ENCODE data around the gene RNASEH1.

Gene RNASEH1

GRCh38 chr2:3557639-3558204, 411 bp downstream of the RNASEH1 start:
- H3K9me3 Mint-ChIP-seq: no peaks in the 10 kb centered on the region
- H3K4me1 Mint-ChIP-seq (ENCODE audit: low read depth in 2 of 2): peaks cover 3 to 15% of the 10 kb centered on the region in 2 donors
- no peak for DNase-seq
- no peaks in the 10 kb centered on the region for H3K27me3 Mint-ChIP-seq
- peak; percentile 22 for ATAC-seq (replicated peaks)
- H3K27ac Mint-ChIP-seq: peak overlapping the region; percentile 96 to 98
- H3K36me3 Mint-ChIP-seq (ENCODE audit: insufficient read depth): peaks cover 44% of the 10 kb centered on the region
- H3K4me3 Mint-ChIP-seq: peak overlapping the region; percentile 87 to 92

GRCh38 chr2:3553946-3554345, 4.2 kb downstream of the RNASEH1 start:
- H3K4me1 Mint-ChIP-seq (ENCODE audit: low read depth in 2 of 2): peaks cover 5 to 17% of the 10 kb centered on the region in 2 donors
- peaks cover 73% of the 10 kb centered on the region for H3K36me3 Mint-ChIP-seq (ENCODE audit: insufficient read depth)
- no peak overlapping the region for H3K4me3 Mint-ChIP-seq
- no peak overlapping the region for H3K27ac Mint-ChIP-seq
- DNase-seq (no peak), ATAC-seq (replicated peaks) (no peak)
- no peaks in the 10 kb centered on the region for H3K9me3 Mint-ChIP-seq
- H3K27me3 Mint-ChIP-seq: no peaks in the 10 kb centered on the region

- ATAC-seq (replicated peaks) (no peak), DNase-seq (no peak)
- H3K27me3 Mint-ChIP-seq: no peaks in the 10 kb centered on the region
- H3K27ac Mint-ChIP-seq: peak overlapping the region in 1 of 2 donors; percentile 11
- H3K4me1 Mint-ChIP-seq (ENCODE audit: low read depth in 2 of 2): peaks cover 6 to 11% of the 10 kb centered on the region in 2 donors
- no peak overlapping the region for H3K4me3 Mint-ChIP-seq
- peaks cover 92% of the 10 kb centered on the region for H3K36me3 Mint-ChIP-seq (ENCODE audit: insufficient read depth)
- no peaks in the 10 kb centered on the region for H3K9me3 Mint-ChIP-seq
These were observed 10.2 kb downstream of the RNASEH1 start for GRCh38 chr2:3547915-3548314.

GRCh38 chr2:3545788-3546478, 12.2 kb downstream of the RNASEH1 start:
- H3K27me3 Mint-ChIP-seq: no peaks in the 10 kb centered on the region
- no peak overlapping the region for H3K27ac Mint-ChIP-seq
- H3K4me1 Mint-ChIP-seq (ENCODE audit: low read depth in 2 of 2): peaks cover 5 to 16% of the 10 kb centered on the region in 2 donors
- H3K36me3 Mint-ChIP-seq (ENCODE audit: insufficient read depth): peaks cover 92% of the 10 kb centered on the region
- no peak overlapping the region for H3K4me3 Mint-ChIP-seq
- ATAC-seq (replicated peaks) (no peak), DNase-seq (no peak)
- H3K9me3 Mint-ChIP-seq: no peaks in the 10 kb centered on the region

- Mint-ChIP-seq H3K4me1 (ENCODE audit: low read depth in 2 of 2) (peaks cover 3 to 14% of the 10 kb centered on the region in 2 donors), H3K4me3 (no peak overlapping the region), H3K27me3 (no peaks in the 10 kb centered on the region), H3K36me3 (ENCODE audit: insufficient read depth) (peaks cover 76% of the 10 kb centered on the region), H3K9me3 (no peaks in the 10 kb centered on the region), H3K27ac (no peak overlapping the region)
- DNase-seq (no peak), ATAC-seq (replicated peaks) (no peak)
These were observed 15.0 kb downstream of the RNASEH1 start for GRCh38 chr2:3543023-3543683.

- Mint-ChIP-seq H3K9me3 (no peaks in the 10 kb centered on the region), H3K4me3 (no peak overlapping the region), H3K36me3 (ENCODE audit: insufficient read depth) (peaks cover 68% of the 10 kb centered on the region), H3K27ac (no peak overlapping the region), H3K27me3 (no peaks in the 10 kb centered on the region), H3K4me1 (ENCODE audit: low read depth in 2 of 2) (peaks cover 3 to 14% of the 10 kb centered on the region in 2 donors)
- DNase-seq (no peak), ATAC-seq (replicated peaks) (no peak)
These were observed 16.0 kb downstream of the RNASEH1 start for GRCh38 chr2:3542107-3542506.

GRCh38 chr2:3539836-3540235, 18.3 kb downstream of the RNASEH1 start:
- Mint-ChIP-seq H3K27me3 (no peaks in the 10 kb centered on the region), H3K4me1 (ENCODE audit: low read depth in 2 of 2) (peaks cover 3 to 14% of the 10 kb centered on the region in 2 donors), H3K36me3 (ENCODE audit: insufficient read depth) (peaks cover 49% of the 10 kb centered on the region), H3K27ac (no peak overlapping the region), H3K4me3 (no peak overlapping the region), H3K9me3 (no peaks in the 10 kb centered on the region)
- DNase-seq (no peak), ATAC-seq (replicated peaks) (no peak)

- H3K36me3 Mint-ChIP-seq (ENCODE audit: insufficient read depth): peaks cover 28% of the 10 kb centered on the region
- H3K4me1 Mint-ChIP-seq (ENCODE audit: low read depth in 2 of 2): peaks cover 0 to 4% of the 10 kb centered on the region in 2 donors
- peak; percentile 53 for ATAC-seq (replicated peaks)
- no peaks in the 10 kb centered on the region for H3K9me3 Mint-ChIP-seq
- H3K4me3 Mint-ChIP-seq: peak overlapping the region; percentile 54 to 76
- no peak for DNase-seq
- peak overlapping the region in 1 of 2 donors; percentile 76 for H3K27ac Mint-ChIP-seq
- no peaks in the 10 kb centered on the region for H3K27me3 Mint-ChIP-seq
These were observed 21.2 kb downstream of the RNASEH1 start for GRCh38 chr2:3536682-3537632.

GRCh38 chr2:3535794-3536681, 22.1 kb downstream of the RNASEH1 start:
- no peak for DNase-seq
- peak overlapping the region; percentile 62 to 76 for H3K27ac Mint-ChIP-seq
- no peaks in the 10 kb centered on the region for H3K9me3 Mint-ChIP-seq
- H3K36me3 Mint-ChIP-seq (ENCODE audit: insufficient read depth): peaks cover 19% of the 10 kb centered on the region
- ATAC-seq (replicated peaks): no peak
- peak overlapping the region; percentile 54 to 76 for H3K4me3 Mint-ChIP-seq
- H3K27me3 Mint-ChIP-seq: no peaks in the 10 kb centered on the region
- H3K4me1 Mint-ChIP-seq (ENCODE audit: low read depth in 2 of 2): no peaks in the 10 kb centered on the region

- peak overlapping the region; percentile 62 to 76 for H3K27ac Mint-ChIP-seq
These were observed 22.7 kb downstream of the RNASEH1 start for GRCh38 chr2:3535467-3535793.

GRCh38 chr2:3534251-3534814, 23.8 kb downstream of the RNASEH1 start:
- H3K27me3 Mint-ChIP-seq: no peaks in the 10 kb centered on the region
- no peaks in the 10 kb centered on the region for H3K9me3 Mint-ChIP-seq
- H3K27ac Mint-ChIP-seq: no peak overlapping the region
- peaks cover 6% of the 10 kb centered on the region for H3K36me3 Mint-ChIP-seq (ENCODE audit: insufficient read depth)
- DNase-seq (no peak), ATAC-seq (replicated peaks) (no peak)
- no peak overlapping the region for H3K4me3 Mint-ChIP-seq
- H3K4me1 Mint-ChIP-seq (ENCODE audit: low read depth in 2 of 2): no peaks in the 10 kb centered on the region

More at GRCh38 chr2:3535467-3535793, 22.7 kb downstream of the RNASEH1 start:
- Mint-ChIP-seq H3K36me3 (ENCODE audit: insufficient read depth) (peaks cover 13% of the 10 kb centered on the region), H3K9me3 (no peaks in the 10 kb centered on the region), H3K4me1 (ENCODE audit: low read depth in 2 of 2) (no peaks in the 10 kb centered on the region), H3K27me3 (no peaks in the 10 kb centered on the region), H3K4me3 (peak overlapping the region in 1 of 2 donors; percentile 40)
- DNase-seq (no peak), ATAC-seq (replicated peaks) (no peak)

- Mint-ChIP-seq H3K4me1 (ENCODE audit: low read depth in 2 of 2) (no peaks in the 10 kb centered on the region), H3K27ac (no peak overlapping the region), H3K9me3 (no peaks in the 10 kb centered on the region), H3K4me3 (no peak overlapping the region), H3K27me3 (no peaks in the 10 kb centered on the region), H3K36me3 (ENCODE audit: insufficient read depth) (peaks cover 6% of the 10 kb centered on the region)
- DNase-seq (no peak), ATAC-seq (replicated peaks) (no peak)
These were observed 24.3 kb downstream of the RNASEH1 start for GRCh38 chr2:3533836-3534235.

Data from effector memory CD8-positive, alpha-beta T cell (primary cell).